ENCODE data around the gene INSYN1.

DNA sequence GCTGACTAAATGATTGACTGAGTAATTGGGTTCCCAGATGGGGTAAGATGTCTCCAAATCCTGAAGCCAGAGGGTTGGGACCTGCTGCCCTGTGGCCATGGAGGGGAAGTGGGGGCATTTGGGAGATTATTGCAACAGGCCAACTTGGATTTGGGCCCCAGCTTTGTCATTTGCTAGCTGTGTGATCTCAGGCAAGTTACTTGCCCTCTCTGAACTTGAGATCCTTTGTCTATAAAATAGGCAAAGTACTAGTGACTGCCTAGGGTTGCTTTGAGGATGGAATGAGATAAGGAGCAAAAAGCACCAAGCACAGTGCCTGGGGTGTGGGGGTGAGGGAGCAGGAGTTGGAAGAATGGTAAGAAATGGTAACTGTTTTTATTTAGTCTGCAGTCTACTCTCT lies 4.4 kb upstream of the INSYN1 start:
- TF ChIP-seq, protein P1, sequence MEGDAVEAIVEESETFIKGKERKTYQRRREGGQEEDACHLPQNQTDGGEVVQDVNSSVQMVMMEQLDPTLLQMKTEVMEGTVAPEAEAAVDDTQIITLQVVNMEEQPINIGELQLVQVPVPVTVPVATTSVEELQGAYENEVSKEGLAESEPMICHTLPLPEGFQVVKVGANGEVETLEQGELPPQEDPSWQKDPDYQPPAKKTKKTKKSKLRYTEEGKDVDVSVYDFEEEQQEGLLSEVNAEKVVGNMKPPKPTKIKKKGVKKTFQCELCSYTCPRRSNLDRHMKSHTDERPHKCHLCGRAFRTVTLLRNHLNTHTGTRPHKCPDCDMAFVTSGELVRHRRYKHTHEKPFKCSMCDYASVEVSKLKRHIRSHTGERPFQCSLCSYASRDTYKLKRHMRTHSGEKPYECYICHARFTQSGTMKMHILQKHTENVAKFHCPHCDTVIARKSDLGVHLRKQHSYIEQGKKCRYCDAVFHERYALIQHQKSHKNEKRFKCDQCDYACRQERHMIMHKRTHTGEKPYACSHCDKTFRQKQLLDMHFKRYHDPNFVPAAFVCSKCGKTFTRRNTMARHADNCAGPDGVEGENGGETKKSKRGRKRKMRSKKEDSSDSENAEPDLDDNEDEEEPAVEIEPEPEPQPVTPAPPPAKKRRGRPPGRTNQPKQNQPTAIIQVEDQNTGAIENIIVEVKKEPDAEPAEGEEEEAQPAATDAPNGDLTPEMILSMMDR (conservative IDR thresholded peaks at IDR 0.05; ENCODE audit: low read length) = no peak
- TF ChIP-seq EZH2phosphoT487 (IDR thresholded peaks at IDR 0.05; ENCODE audit: borderline replicate concordance, low read depth, low read length) = no peak
